T-helper 9 cell (primary cell): ENCODE measurements around the gene LYG1.

ENCODE experiments used
- DNase-seq: peaks from one replicate; pipeline ENCODE4 v3.0.0-alpha.2; 2020

LYG1 gene

DNA sequence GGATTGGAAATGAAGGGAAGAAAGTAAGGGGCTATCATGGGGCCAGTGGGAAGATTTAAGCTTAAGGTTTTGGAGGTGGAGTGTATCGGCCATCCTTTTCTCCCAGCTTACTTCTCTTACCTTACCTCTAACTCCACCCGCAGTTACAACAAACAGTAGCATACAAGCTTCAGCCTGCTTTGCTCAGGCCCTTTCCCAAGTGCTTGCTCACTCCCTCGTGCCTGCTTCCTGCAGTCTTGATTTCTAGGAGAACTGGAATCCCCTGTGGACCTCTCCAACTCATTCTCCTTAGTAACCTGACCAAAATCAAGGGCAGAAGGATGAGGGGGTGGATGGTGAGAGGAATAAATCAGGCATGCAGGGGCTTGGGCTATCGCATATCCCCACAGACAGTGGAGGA is 39.8 kb downstream of the LYG1 start:
- no peak for DNase-seq

DNA sequence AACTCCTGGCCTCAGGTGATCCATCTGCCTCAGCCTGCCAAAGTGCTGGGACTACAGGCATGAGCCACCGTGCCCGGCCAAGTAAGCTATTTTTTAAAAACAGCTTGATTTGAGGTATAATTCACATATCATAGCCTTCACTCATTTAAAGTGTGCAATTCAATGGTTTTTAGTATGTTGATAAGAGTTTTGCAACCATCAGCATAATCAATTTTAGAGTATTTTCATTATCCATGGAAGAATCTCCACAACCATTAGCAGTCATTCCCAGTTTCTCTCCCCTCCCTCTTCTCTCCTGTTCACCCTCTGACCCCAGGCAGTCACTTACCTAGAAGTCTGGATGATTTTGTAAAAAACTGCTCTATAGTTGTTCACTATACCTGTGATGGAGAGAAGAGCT is 40.8 kb downstream of the LYG1 start:
- DNase-seq = no peak

DNA sequence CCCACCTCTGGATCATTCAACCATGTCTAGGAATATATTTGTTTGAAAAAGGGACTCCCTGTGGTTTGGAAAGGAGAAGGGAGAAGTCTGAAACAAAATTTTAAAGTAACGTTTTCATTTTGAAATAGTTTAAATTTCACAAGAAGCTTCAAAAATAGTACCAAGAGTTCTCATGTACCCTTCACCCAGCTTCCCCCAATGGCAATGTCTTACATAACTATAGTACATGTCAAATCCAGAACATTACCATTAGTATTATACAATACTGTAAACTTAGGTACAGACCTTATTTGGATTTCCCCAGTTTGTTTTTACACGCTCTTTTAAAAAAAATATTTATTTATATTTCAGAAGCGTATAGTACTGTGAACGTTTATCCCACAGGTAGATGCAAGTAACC is 41.5 kb downstream of the LYG1 start:
- no peak for DNase-seq

DNA sequence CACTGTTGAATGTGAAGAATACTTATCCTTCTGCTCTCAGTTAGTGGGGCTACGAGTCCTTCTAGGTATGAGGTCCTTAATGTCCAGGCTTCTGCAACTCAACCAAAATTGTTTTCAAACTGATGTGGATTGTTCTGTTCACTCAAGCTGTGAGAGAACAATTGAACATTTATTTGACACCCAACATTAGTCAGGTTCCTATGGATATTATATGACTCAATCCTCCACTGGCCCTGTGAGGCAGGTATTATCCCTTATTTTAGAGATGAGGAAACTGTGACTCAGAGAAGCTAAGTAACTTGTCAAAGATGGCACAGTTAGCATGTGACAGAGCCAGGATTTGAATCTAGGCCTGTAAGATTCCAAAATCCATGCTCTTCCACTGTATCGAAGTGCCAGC is 44.3 kb downstream of the LYG1 start:
- DNase-seq = no peak

DNA sequence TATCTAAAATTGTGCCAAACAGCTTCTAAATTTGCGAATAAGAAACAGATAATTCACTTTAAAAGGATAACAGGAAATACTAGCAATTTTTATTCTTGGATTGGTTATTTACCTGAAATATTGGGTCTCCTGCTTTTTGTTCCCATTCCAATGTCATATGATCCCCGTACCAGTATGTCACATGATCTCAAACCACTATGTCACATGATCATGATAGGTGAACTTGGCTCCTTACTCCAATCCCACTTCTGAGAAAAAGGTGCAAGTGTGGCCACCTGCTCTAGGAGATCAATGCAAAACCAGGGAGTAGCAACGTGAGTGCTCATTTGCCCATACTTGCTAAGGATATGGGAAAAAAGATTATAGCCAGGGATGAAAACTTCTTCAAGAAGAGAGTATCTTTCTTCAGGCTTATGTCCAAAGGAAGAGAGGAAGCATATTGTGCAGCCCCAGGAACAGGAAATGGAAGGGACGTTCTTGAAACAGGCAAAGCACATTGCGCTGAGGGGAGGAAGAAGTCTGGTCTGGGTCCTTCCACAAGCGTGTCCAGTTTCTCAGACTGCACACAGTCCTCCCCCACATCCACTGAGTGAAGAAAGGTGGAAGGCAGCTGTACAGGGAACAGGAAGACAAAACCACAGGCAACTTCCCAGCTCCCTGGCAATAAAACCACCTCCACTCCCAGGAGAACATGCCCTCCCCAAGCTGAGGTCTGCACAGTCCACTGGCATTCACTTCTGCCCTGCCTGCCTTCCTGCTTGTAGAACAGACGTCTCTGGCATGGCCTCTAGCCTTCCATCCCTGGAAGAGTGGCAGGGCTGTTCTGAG is 45.3 kb downstream of the LYG1 start, which contains the start of gene LYG2:
TSS of gene LYG2 (minus strand) at position 176 of the 828 bp plus-strand sequence. CDS start 1,406 bp downstream, outside the sequence.
- no peak for DNase-seq

DNA sequence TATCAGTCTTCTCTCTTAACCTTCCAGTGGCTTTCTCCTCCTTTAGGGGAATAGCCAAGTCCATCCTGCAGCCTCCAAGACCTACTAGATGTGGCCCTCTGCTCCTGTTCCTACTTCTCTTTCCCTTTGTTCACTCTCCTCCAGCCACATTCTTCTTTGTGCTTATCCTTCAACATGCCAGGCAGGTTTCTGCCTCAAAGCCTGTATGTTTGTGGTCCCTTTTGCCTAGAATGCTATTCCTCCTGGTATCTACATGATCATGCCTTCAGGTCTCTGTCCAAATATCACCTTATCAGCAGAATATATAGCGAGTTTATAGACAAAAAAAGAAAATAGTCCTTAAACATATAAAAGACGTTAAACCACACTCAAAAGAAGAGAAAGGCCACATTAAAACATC is 51.0 kb downstream of the LYG1 start:
- no peak for DNase-seq

DNA sequence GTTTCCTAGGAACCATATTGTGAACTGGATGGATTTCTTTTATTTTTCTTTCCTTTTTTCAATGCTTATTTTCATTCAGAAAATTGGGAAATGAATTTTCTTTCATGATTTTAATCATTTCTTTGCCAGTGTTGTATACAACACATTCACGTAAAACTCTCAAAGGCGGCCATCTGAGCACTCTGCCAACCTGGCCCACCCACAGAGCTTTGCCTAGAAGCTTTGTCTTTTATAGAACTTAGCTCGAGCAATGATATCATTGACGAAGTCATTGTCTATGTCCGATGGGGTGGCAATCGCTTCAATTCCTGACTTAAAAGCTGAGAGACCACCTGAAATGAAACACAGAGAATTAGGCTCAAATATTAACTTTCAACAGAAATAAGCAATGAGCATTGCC is 58.8 kb downstream of the LYG1 start:
- no peak for DNase-seq

DNA sequence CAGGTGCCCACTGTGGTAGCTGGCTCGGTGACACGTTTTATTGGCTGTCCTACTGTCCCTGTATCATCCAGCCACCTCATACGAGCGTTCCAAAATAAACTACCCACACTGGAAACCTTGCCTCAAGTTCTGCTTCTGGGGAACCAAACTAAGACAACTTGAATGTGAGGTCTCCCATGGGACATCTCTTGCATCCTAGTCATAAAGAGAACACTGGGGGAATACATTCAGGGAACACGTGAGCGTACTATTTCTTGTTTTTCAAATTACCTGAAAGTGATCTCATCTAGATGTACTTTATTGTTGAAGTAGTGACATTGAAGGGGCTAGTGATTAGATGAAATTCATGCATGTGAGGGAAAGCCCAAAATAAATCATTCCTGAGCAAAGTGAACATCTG is 60.6 kb downstream of the LYG1 start:
- DNase-seq = no peak

DNA sequence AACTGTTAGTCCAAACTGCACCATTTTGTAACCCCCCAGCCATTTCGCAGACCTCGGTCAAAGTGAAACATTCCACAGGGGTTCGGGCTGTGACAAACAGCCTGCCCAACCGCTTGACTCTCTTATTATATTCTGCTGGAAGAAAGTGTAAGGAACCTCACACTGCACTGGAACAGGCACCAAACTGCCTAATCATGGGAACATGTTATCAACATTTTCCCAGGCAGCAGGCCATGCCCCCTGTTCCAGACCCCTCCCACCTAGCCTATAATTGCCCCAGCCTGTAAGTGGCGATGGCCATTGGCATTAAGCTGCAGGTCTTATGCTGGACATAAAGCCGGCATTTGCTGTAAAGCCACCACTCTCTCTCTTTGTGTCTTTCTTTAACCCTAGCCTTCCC is 62.4 kb downstream of the LYG1 start:
- no peak for DNase-seq
